Measurements from ENCODE around the gene SCGB2A2.

SCGB2A2 gene

DNA sequence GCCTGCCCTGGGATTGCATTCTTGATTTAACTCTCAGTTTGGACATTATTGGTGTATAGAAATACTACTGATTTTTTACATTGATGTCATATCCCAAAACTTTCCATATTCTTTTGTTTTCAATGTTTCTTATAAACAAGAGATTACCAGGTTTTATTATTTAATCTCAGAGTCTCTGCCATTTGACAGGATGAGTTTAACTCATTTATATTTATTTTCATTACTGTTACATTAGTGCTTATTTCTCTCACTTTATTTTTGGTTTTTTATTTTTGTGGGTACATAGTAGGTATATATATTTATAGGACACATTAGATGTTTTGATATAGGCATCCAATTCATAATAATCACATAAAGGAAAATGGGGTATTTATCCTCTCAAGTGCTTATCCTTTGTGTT lies 38.0 kb downstream of the SCGB2A2 start:
- no peak for DNase-seq

DNA sequence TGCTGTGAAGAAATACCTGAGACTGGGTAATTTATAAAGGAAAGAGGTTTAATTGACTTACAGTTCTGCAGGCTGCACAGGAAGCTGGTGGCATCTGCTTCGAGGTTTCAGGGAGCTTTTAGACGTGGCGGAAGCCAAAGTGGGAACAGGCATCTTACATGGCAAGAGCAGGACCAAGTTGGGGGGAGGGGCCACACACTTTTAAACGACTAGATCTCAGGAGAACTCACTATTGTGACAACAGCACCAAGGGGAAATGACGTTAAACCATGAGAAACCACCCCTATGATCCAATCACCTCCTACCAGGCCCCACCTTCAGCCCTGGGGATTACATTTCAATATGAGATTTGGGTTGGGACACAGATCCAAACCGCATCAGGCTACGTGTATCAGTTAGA lies 40.0 kb downstream of the SCGB2A2 start:
- no peak for DNase-seq

- DNase-seq, result no peak
These were observed 45.5 kb downstream of the SCGB2A2 start for GRCh38 chr11:62315431-62315830.

GRCh38 chr11:62322524-62322923 lies 52.6 kb downstream of the SCGB2A2 start:
- no peak for DNase-seq

All from NCI-H187 treated with DMSO at 0.1 percent for 48 hours (cell line).